Breast epithelium (tissue), 3 donors: ENCODE data around the gene FSTL4.

Experiments used
- CTCF ChIP-seq, 3 donors: fragments of 450-650 bp; IDR thresholded peaks; one replicate each; pipeline ENCODE4 v1.5.1; 2016 to 2017; ENCODE audit warnings: antibody characterized with exemption in 3 of 3, mild to moderate bottlenecking in 3 of 3, moderate library complexity in 3 of 3
- POLR2A ChIP-seq: fragments of 450-650 bp; IDR thresholded peaks from one replicate; pipeline ENCODE4 v1.6.1; 2016; ENCODE audit warnings: antibody characterized with exemption, mild to moderate bottlenecking, moderate library complexity
- POLR2AphosphoS5 ChIP-seq, 3 donors: sonication (generic); formaldehyde crosslinking; IDR thresholded peaks; one replicate each; pipeline ENCODE4 v1.6.1; 2017; ENCODE audit warnings: antibody characterized with exemption in 3 of 3

GRCh38 chr5:133199417-133200178 is 412.7 kb downstream of the FSTL4 start:
- TF ChIP-seq CTCF (IDR thresholded peaks at IDR 0.05) (no peak), POLR2A (no peak), POLR2AphosphoS5 (IDR thresholded peaks at IDR 0.05) (no peak)
